ENCODE data around the gene MB.

DNA sequence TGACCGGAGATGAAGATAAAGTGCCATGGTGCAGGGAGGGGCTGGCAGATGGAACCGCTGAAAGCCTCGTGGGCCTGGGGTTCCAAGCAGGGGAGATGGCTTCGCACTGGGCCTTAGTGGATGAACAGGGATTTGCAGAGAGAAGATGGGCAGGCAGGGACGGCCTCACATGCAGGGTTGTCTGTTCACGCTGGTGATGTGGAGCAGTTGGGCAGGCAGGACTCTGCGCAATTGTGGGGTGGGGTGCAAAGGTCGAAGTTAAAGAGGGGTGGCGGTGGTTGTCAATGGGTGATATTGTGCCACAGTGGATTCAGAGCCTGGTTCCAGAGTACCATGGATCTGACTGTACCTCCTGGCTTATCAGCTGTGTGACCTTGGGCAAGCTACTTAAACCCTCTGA, 7.9 kb downstream of the MB start:
- TF ChIP-seq RARB (CRISPR knock-in tag; IDR thresholded peaks at IDR 0.05) (no peak), ZNF70 (CRISPR knock-in tag; IDR thresholded peaks at IDR 0.05) (no peak), ARNTL (CRISPR knock-in tag; IDR thresholded peaks at IDR 0.05; ENCODE audit: borderline replicate concordance, low read depth) (no peak), ESRRG (CRISPR knock-in tag; IDR thresholded peaks at IDR 0.05) (no peak), ZNF8 (CRISPR knock-in tag; IDR thresholded peaks at IDR 0.05) (no peak), ZFP3 (CRISPR knock-in tag; IDR thresholded peaks at IDR 0.05) (no peak), ISL1 (CRISPR knock-in tag; IDR thresholded peaks at IDR 0.05) (no peak), TCF4 (CRISPR knock-in tag; IDR thresholded peaks at IDR 0.05; ENCODE audit: borderline replicate concordance) (no peak), ZNF565 (CRISPR knock-in tag; conservative IDR thresholded peaks at IDR 0.05; ENCODE audit: low read depth) (no peak)
- TF ChIP-seq, protein P1, sequence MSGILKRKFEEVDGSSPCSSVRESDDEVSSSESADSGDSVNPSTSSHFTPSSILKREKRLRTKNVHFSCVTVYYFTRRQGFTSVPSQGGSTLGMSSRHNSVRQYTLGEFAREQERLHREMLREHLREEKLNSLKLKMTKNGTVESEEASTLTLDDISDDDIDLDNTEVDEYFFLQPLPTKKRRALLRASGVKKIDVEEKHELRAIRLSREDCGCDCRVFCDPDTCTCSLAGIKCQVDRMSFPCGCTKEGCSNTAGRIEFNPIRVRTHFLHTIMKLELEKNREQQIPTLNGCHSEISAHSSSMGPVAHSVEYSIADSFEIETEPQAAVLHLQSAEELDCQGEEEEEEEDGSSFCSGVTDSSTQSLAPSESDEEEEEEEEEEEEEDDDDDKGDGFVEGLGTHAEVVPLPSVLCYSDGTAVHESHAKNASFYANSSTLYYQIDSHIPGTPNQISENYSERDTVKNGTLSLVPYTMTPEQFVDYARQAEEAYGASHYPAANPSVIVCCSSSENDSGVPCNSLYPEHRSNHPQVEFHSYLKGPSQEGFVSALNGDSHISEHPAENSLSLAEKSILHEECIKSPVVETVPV (CRISPR knock-in tag; IDR thresholded peaks at IDR 0.05) = no peak
- TF ChIP-seq, protein P2, sequence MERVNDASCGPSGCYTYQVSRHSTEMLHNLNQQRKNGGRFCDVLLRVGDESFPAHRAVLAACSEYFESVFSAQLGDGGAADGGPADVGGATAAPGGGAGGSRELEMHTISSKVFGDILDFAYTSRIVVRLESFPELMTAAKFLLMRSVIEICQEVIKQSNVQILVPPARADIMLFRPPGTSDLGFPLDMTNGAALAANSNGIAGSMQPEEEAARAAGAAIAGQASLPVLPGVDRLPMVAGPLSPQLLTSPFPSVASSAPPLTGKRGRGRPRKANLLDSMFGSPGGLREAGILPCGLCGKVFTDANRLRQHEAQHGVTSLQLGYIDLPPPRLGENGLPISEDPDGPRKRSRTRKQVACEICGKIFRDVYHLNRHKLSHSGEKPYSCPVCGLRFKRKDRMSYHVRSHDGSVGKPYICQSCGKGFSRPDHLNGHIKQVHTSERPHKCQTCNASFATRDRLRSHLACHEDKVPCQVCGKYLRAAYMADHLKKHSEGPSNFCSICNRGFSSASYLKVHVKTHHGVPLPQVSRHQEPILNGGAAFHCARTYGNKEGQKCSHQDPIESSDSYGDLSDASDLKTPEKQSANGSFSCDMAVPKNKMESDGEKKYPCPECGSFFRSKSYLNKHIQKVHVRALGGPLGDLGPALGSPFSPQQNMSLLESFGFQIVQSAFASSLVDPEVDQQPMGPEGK (CRISPR knock-in tag; IDR thresholded peaks at IDR 0.05; ENCODE audit: borderline replicate concordance) = no peak
- TF ChIP-seq, protein P3, sequence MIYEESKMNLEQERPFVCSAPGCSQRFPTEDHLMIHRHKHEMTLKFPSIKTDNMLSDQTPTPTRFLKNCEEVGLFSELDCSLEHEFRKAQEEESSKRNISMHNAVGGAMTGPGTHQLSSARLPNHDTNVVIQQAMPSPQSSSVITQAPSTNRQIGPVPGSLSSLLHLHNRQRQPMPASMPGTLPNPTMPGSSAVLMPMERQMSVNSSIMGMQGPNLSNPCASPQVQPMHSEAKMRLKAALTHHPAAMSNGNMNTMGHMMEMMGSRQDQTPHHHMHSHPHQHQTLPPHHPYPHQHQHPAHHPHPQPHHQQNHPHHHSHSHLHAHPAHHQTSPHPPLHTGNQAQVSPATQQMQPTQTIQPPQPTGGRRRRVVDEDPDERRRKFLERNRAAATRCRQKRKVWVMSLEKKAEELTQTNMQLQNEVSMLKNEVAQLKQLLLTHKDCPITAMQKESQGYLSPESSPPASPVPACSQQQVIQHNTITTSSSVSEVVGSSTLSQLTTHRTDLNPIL (CRISPR knock-in tag; IDR thresholded peaks at IDR 0.05; ENCODE audit: low read depth) = no peak
- TF ChIP-seq, protein P4, sequence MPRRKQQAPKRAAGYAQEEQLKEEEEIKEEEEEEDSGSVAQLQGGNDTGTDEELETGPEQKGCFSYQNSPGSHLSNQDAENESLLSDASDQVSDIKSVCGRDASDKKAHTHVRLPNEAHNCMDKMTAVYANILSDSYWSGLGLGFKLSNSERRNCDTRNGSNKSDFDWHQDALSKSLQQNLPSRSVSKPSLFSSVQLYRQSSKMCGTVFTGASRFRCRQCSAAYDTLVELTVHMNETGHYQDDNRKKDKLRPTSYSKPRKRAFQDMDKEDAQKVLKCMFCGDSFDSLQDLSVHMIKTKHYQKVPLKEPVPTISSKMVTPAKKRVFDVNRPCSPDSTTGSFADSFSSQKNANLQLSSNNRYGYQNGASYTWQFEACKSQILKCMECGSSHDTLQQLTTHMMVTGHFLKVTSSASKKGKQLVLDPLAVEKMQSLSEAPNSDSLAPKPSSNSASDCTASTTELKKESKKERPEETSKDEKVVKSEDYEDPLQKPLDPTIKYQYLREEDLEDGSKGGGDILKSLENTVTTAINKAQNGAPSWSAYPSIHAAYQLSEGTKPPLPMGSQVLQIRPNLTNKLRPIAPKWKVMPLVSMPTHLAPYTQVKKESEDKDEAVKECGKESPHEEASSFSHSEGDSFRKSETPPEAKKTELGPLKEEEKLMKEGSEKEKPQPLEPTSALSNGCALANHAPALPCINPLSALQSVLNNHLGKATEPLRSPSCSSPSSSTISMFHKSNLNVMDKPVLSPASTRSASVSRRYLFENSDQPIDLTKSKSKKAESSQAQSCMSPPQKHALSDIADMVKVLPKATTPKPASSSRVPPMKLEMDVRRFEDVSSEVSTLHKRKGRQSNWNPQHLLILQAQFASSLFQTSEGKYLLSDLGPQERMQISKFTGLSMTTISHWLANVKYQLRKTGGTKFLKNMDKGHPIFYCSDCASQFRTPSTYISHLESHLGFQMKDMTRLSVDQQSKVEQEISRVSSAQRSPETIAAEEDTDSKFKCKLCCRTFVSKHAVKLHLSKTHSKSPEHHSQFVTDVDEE (CRISPR knock-in tag; IDR thresholded peaks at IDR 0.05) = no peak

Measured in SK-N-SH treated with all-trans-retinoic acid at 6 μM for 48 hours (cell line).